Stimulated activated CD8-positive, alpha-beta memory T cell treated with anti-CD3 and anti-CD28 coated beads, Interleukin-4, amount 100 ng/mL, for 48 hours (primary cell): ENCODE measurements around the gene GDI1.
A peak's percentile ranks its signal among the peaks of the same experiment; 100 is the strongest.

Experiments used
- DNase-seq: peaks from one replicate; pipeline ENCODE4 v3.0.0-alpha.2; 2020

Gene GDI1

DNA sequence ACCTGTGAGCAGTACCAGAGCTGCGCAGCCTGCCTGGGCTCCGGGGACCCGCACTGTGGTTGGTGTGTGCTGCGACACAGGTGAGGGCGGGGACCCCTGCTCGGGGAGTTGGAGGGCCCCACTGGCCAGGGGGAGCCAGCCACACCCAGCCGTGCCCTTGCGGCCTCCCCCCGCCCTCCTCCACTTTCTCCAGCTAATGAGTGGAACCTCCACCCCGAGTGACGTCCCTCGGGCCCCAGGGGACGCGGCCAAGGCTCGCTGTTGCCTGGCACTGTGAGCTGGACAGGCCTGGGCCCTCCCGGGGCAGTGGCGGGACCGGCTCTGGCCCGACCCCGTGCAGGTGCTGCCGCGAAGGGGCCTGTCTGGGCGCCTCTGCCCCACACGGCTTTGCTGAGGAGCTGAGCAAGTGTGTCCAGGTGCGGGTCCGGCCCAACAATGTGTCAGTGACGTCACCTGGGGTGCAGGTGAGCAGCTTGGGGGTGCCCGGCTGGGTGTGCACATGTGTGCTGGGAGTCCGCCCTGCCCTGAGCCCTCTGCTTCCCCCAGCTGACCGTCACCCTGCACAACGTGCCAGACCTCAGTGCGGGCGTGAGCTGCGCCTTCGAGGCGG, 26.8 kb downstream of the GDI1 start:
- no peak for DNase-seq

DNA sequence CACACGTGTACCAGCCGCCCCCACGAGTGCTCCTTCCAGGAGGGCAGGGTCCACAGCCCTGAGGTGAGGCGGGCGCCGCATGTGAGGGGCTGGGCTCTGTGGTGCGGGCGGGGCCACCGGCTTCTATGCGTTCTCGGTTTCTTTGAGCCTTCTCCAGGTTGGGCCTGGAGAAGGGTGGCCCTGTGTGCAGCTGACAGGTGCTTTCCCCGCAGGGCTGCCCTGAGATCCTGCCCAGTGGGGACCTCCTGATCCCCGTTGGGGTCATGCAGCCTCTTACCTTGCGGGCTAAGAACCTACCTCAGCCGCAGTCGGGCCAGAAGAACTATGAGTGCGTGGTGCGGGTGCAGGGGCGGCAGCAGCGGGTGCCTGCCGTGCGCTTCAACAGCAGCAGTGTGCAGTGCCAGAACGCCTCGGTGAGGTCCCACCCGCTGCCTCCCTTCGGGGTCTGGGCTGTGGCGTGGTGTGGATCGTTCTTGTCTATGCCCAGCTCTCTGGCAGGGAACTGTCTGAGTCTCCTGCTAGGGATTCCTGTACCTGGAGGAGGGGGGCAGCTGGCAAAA, 27.9 kb downstream of the GDI1 start:
- no peak for DNase-seq

DNA sequence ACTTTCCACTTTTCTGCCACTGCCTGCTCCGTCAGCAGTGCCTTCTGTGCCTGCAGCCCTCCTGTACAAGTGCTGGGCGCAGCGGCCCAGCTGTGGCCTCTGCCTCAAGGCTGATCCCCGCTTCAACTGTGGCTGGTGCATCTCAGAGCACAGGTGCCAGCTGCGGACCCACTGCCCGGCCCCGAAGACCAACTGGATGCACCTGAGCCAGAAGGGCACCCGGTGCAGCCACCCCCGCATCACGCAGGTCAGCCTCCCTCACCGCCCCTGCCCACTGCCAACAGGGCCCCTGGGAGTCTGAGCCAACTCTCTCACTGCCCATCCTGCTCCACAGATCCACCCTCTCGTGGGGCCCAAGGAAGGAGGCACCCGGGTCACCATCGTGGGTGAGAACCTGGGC, 28.6 kb downstream of the GDI1 start:
- DNase-seq: no peak

DNA sequence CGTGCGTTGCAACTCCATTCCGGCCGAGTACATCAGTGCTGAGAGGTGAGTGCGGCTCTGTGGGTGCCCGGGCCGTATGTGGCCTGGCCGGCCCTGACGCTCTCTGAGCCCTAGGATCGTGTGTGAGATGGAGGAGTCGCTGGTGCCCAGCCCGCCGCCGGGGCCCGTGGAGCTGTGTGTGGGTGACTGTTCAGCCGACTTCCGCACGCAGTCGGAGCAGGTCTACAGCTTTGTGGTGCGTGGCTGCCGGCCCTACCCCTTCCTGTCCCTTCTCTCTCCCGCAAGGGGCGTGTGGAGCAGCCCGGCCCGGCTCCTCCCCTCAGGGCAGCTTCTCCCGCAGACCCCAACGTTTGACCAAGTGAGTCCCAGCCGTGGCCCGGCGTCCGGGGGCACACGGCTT, 29.1 kb downstream of the GDI1 start:
- no peak for DNase-seq

DNA sequence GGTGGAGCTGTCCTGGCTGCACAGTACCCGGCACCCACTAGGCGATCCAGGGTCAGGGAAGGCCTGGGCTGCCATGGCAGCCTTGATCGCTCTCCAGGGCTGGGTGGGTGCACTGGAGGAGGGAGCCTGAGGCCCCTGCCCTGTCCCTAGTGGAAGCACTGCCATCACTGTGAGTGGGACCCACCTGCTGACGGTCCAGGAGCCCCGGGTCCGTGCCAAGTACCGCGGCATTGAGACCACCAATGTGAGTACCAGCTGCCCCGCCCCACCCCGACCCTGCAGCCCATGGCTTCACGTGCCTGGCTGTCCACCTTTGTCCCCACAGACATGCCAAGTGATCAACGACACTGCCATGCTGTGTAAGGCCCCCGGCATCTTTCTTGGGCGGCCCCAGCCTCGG, 30.0 kb downstream of the GDI1 start:
- DNase-seq: no peak

DNA sequence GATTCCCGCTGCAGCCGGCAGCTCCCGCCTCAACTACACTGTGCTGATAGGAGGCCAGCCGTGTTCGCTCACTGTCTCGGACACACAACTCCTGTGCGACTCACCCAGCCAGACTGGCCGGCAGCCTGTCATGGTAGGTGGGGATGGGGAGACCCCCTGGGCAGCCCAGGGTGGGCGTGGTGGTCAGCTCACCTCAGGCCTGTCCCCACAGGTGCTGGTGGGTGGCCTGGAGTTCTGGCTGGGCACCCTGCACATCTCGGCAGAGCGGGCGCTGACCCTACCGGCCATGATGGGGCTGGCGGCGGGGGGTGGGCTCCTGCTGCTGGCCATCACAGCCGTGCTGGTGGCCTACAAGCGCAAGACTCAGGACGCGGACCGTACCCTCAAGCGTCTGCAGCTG, 30.6 kb downstream of the GDI1 start:
- no peak for DNase-seq

DNA sequence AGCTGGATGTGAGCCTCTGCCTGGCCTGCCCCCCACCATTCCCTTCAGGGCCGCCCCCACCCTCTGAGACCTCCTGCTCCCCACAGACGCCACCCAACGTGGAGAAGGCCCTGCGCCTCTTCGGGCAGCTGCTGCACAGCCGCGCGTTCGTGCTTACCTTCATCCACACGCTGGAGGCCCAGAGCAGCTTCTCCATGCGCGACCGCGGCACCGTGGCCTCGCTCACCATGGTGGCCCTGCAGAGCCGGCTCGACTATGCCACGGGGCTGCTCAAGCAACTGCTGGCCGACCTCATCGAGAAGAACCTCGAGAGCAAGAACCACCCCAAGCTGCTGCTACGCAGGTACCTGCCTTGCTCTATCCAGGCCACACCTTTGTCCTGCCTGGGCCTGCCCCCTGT, 31.3 kb downstream of the GDI1 start:
- no peak for DNase-seq

DNA sequence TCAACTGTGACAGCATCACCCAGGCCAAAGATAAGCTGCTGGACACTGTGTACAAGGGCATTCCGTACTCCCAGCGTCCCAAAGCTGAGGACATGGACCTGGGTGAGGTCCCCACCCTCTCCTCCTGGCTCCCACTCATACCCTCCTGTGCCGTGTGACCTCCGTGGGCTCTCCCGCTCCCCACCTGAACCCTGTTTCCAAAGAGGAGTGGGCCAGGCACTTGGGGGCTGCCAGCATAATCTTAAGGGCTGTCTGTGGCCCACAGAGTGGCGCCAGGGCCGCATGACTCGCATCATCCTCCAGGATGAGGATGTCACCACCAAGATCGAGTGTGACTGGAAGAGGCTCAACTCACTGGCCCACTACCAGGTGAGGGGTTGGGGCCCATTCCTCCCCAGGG, 32.2 kb downstream of the GDI1 start:
- no peak for DNase-seq

DNA sequence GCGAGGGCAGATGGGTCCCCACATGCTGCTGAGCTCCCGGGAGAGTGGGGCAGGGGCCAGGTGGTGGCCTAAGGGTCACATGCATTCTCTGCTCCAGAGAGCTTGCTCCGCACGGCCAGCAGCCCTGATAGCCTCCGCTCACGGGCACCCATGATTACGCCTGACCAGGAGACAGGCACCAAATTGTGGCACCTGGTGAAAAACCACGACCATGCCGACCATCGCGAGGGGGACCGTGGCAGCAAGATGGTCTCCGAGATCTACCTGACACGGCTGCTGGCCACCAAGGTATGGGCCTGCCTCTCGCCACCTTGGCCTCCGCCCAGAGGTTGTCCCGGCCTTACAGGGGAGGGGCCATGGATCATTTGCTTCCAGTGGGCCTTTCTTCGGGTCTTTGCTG, 32.9 kb downstream of the GDI1 start:
- no peak for DNase-seq

DNA sequence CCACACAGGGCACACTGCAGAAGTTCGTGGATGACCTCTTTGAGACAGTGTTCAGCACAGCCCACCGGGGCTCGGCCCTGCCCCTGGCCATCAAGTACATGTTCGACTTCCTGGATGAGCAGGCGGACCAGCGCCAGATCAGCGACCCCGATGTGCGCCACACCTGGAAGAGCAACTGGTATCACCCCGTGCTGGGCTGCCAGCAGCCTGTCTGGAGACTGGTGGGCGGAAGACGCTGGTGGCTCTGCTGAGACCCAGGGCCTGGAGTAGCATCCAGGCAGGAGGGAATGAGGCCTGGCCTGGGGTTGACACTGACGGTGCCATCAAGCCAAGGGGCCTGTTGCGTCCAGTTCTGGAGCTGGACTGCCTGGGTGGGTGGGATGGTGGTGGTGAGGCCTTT, 33.5 kb downstream of the GDI1 start:
- no peak for DNase-seq

DNA sequence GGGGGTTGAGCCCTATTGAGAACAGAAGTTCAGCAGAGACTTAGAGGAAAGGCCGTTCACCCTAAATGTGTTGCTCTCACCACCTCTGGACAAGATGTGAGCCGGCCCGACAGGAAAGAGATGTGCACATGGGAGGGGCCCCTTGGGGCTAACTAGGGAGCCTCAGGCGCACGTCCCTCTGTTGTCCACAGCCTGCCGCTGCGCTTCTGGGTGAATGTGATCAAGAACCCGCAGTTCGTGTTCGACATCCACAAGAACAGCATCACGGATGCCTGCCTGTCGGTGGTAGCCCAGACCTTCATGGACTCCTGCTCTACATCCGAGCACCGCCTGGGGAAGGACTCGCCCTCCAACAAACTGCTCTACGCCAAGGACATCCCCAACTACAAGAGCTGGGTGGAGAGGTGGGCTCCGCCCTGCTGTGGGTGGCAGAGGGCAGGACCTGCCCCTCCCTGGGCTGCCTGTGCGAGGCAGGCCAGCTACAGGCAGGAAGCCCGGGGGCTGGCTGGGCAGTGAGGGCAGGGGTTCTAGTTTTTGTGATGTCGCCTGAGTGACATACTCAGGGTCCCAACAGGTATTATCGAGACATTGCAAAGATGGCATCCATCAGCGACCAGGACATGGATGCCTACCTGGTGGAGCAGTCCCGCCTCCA, 34.1 kb downstream of the GDI1 start:
- no peak for DNase-seq

DNA sequence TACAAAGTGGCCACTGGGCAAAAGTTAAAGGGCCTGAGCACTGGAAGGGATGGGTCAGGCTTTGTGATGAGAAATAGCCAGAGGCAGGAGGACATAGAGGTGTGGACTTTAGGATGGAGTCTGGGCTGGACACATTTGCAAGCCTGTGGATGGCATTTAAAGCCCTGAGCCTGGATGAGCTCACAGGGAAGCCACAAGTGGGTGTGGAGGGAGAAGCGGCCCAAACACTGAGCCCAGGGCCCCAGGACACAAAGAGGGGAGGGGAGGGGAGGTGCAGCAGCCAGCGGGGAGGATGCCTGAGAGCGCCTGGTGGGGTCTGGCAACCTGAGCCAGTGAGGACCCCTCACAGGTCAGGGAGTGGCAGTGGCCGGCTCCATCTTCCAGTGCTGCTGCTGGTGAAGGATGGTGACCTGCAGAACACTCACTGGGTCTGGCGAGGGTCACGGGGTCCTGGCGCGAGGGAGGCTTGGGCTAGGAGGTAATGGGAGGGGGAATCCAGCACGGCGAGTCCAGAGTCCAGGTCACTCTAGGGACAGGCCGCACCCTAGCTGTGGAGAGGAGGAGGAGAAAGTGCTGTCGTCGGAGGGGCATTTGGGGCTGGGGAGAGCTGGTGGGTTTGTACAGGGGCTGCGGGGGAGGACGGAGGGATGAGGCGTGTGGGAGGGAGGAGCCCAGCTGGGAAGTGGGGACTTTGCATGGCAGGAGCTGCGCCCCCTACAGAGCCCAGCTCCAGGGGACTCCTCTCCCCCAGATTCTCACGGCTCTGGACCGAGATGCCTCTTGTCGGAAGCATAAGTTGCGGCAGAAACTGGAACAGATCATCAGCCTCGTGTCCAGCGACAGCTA, 35.1 kb downstream of the GDI1 start:
- DNase-seq: no peak

DNA sequence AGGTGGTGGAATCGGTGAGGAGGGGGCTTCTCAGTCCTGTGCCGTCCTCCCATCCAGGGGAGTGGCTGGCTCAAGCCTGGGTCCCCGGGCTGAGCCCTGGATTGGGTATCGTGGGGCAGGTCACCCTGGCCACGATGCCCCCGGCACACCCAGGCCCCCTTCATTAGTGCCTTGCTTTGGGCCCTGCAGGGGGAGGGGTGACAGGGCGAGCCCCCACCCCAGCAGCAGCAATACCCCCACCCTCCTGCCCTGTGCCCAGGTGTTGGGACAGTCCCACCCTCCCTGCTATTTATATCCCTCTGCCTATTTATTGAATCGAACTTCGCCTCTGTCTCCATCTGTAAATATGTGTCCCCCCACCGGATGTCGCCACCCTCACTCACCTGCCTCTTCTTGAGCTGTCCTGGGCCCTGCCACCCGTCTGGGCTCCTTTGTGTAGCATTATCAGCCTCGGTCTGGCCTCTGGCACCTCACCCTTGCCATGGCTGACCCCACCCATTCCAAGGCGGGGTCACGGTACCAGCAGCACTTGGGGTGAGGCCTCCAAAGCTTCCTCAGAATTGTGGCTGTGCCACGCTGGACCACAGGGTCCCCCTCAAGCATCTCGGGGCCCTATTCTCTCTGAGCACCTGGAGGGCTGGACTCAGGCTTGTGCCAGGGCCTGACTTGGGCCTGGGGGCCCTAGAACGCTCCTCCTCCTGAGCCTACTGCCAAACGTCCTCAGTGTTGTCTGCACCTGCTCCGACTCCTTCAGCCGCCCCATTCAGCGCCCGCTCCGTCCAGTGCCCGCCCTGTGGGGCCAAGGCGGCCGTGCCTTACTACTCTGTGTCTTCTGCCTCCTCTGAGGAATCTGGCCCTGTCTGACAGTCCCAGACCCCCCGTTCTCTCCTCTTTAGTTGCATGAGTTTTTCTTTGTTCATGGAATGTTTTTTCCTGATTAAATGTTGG, 36.0 kb downstream of the GDI1 start:
- DNase-seq: no peak

DNA sequence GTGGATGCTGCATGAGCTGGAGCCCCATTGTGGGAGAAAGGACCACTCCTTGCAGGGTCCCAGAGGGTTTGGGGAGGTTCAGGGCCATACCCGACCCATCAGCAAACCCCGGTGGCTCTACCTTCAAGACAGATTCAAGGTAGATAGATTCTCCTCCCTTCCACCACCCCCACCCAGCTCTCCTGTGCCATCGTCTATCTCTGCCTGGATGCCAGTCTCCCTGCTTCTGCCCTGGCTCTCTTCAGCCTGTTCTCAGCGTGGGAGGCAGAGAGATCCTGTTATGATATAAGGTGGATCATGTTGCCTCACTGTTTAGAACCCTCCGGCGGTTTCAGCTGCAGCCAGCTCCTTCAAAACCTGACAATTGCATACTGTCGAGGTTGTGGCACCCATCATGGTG, 36.7 kb downstream of the GDI1 start:
- no peak for DNase-seq

DNA sequence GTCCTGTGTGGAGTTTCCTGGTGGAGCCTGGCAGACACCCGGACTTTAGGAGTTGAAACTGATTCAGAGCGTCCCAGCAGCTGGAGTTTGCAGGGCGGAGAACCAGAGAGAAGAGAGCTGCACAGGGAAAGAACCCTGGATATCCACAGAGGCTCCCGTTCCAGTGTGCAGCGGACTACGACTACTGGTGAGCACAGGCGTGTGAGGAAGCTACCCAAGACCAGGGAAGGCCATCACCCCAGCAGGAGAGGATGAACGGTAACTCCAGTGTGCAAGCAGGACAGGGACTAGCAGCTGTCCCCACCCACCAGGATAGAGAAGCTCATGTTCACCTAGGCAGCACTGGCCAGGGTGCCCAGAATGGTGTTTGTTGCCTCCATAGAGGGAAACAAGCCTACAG, 39.9 kb downstream of the GDI1 start:
- no peak for DNase-seq

DNA sequence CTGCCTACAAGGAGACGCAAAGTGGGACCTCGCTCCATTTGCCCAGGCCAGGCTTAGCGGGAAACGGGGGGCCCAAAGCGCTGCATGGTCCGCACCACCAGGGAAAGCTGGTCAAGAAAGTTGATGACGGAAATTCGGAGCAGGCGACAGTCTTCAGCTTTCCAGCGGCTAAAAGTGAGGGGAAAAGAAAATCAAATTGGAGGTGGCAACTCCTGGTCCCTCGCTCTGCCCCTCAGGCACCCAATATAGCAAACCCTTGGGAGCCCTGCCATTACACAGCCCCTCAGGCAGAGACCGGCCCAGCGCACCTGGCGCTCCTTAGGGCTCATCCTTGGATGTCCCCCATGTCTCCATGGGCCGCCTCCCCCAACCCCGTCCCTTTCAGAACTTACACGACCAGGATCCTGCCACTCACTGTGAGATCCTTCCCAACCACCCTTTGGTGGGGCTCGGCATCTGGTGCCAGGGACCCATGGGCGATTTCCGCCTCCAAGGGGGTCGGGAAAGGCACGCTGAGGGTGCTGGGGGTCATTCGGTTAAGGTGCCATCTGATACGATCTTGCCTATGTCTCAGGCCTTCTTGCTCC, 41.0 kb downstream of the GDI1 start:
- no peak for DNase-seq

DNA sequence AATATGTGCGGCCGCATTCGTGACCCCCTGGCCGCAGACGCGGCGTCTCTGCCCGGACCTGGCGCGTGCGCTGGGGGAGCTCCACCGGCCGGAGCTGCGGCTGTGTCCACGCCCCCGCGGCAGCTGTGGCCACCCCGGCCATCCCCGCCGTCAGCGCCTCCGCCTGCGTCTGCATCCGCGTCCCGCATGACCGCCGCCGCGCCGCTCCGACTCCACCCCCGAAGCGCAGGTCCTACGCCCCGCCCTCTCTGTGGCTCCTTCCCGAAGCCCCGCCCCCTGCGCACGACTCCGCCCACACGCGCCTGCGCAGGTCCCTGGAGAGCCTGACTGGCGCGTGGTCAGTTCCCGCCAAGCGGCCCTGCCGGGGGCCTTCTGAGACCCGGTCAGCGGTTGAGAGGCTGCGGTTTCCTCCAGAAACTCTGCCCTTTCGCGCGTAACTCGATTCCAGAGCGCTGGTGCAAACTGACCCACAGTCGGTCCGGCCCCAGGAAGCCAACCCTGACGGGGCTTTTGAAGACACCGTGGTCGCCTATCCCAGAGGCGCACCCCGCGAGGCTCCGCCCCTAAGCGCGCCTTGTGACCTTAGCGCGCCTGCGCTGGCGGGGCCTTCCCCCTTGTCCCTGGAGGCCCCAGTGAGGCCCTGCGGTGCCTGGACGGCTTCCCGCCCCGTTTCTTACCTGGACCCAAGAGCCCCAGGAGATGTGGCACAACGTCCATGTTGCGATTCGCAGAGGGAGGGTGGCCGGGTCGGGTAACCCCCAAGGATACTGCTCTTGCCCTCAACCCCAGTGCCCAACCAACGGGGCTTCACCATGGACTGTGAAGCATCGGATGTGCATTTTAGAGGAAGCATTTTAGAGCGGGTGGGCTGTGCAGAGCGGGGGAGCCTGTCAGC, 42.0 kb downstream of the GDI1 start, which contains the start of gene LAGE3:
Gene LAGE3 (minus strand): TSS at position 554 of the 895 bp plus-strand sequence. CDS start 366 bp downstream, at position 188.
- DNase-seq: peak; percentile 96

DNA sequence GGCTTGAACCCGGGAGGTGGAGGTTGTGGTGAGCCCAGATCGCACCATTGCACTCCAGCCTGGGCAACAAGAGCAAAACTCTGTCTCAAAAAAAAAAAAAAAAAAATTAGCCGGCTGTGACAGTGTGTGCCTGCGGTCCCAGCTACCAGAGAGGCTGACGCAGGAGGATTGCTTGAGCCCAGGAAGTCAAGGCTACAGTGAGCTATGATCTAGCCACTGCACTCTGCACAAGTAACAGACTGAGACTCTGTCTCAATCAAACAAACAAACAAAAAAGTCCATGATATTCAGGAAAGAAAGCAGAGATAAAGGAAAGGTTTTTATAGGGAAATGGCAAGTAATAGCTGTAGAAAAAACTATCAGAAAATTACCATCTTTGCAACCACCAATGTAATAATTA, 44.2 kb downstream of the GDI1 start:
- DNase-seq: no peak

DNA sequence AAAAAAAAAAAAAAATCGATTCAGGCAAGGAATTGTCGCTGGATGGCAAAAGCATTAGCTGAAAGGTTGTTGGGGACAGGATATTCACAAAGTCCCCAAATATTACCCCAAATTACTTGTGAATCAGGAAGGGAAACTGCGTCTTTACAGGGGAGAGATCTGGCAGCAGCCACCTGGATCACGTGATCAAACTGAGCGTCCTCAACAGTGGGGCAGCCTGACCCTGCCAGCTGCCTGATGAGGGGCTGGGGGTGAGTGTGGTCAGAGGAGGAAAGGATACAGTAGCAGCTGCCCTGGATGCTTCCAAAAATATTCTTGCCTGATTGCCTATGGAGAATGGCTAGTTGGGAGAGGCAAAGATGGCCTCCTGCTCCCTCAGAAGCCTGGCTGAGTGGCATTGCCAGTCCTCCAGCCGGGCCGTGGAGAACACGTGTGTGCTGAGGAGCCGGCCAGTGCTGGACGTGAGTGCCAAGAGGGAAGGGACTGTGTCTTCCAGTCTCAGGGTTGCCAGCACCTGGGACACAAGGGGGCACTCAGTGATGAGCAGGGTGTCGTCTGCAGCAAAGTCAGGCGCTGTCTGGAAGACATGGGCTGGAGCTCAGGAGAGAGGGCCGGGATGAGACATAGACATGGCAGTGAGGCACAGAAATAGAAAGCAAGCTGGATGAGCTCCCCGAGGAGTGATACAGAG, 45.1 kb downstream of the GDI1 start:
- DNase-seq: no peak

DNA sequence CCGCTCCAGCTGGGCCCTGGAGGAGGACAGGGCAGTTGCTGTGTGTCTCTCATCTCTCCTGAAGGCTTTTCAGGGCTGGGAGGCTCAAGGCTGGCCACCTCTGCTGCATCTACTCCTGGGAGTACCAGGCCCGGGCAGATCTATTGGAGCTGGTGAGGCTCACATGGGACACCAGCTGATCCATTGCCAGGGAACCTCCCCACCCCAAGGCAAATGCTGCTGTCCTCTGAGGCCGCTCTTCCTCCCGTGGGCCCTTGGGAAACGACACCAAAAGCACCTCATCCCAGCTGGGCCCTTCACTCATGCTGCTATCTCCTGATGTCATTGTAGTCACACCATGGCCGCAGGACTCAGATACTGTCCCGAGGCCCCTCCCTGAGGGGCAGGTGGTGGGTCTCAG, 45.8 kb downstream of the GDI1 start:
- no peak for DNase-seq

DNA sequence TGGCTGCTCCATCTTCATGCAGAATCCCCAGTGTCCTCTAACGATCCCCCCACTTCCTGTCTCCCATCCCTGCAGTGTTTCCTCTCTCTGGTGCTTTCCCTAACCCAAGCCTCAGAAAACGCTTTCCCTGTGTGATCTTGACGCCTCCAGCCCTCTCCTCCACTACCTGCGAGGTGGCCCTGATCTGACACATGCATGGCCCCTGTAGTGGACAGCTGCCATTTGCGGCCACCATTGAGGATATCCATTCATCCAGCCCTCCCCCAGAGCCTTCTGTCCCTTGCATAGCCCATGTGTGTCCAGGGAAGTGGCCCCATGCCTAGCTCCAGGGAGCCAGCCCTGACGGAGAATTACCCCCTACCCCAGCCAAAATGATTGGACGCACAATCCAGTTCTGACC, 46.4 kb downstream of the GDI1 start:
- DNase-seq: no peak
